K562 (cell line): ENCODE measurements around the gene LEPROT. TPM values are rescaled to one million over a fixed set of nuclear protein-coding genes. Genes with fewer than 3 reads are reported as not detected.

ENCODE experiments used
- AFF1 ChIP-seq, 2 experiments: fragments of 450-650 bp; IDR thresholded peaks; 2 replicates each; pipeline ENCODE4 v1.6.1; 2018; ENCODE audit warnings: mild to moderate bottlenecking in 2 of 2, low read depth in 1 of 2; ENCODE audit not compliant: partially characterized antibody in 2 of 2
- ARHGAP35 ChIP-seq: fragments of 450-650 bp; IDR thresholded peaks from 2 replicates; pipeline ENCODE4 v1.6.1; 2018; ENCODE audit not compliant: partially characterized antibody
- BHLHE40 ChIP-seq: IDR thresholded peaks from 2 replicates; pipeline ENCODE4 v1.6.1; 2011; ENCODE audit warnings: low read length, improper control_type of control experiment
- CCAR2 ChIP-seq: fragments of 200-400 bp; formaldehyde crosslinking; IDR thresholded peaks from 2 replicates; pipeline ENCODE4 v1.6.1; 2017; ENCODE audit warnings: mild to moderate bottlenecking, low read depth, low read length
- CLOCK ChIP-seq: fragments of 250-450 bp; sonication (Bioruptor Pico); IDR thresholded peaks from 2 replicates; pipeline ENCODE4 v1.4.0; 2020; ENCODE audit warnings: mild to moderate bottlenecking, moderate library complexity, borderline replicate concordance
- DDX20 ChIP-seq: fragments of 450-650 bp; IDR thresholded peaks from 2 replicates; pipeline ENCODE4 v1.6.1; 2016; ENCODE audit warnings: missing genetic modification characterization, low read depth, mild to moderate bottlenecking, missing compliant biosample characterization, moderate library complexity
- GMEB1 ChIP-seq: fragments of 250-450 bp; sonication (Bioruptor Pico); IDR thresholded peaks from 2 replicates; pipeline ENCODE4 v1.4.0; 2020; ENCODE audit warnings: mild to moderate bottlenecking
- HLTF ChIP-seq: fragments of 450-650 bp; IDR thresholded peaks from 2 replicates; pipeline ENCODE4 v1.6.1; 2016
- HMG20A ChIP-seq: fragments of 450-650 bp; formaldehyde crosslinking; conservative IDR thresholded peaks from 2 replicates; pipeline ENCODE4 v1.4.0; 2020; ENCODE audit warnings: mild to moderate bottlenecking, mixed read lengths
- MAZ ChIP-seq, 2 experiments: fragments of 450-650 bp in 1 of 2; sonication (generic) in 1 of 2; formaldehyde crosslinking; IDR thresholded peaks in 1 of 2; conservative IDR thresholded peaks in 1 of 2; 2 replicates each; pipeline versions ENCODE4 v1.4.0 to v1.5.0; 2020; ENCODE audit warnings: mild to moderate bottlenecking in 1 of 2, missing genetic modification reagents in 1 of 2
- NFIX ChIP-seq: fragments of 250-450 bp; sonication (Bioruptor Pico); IDR thresholded peaks from 2 replicates; pipeline ENCODE4 v1.4.0; 2020; ENCODE audit warnings: low read depth, mild to moderate bottlenecking, moderate library complexity
- PHTF2 ChIP-seq: fragments of 250-450 bp; sonication (Bioruptor Pico); IDR thresholded peaks from 2 replicates; pipeline ENCODE4 v1.5.0; 2021; ENCODE audit warnings: mild to moderate bottlenecking
- PTBP1 ChIP-seq: fragments of 200-400 bp; formaldehyde crosslinking; IDR thresholded peaks from 2 replicates; pipeline ENCODE4 v1.6.1; 2017; ENCODE audit warnings: low read depth, low read length
- SMARCB1 ChIP-seq: IDR thresholded peaks from 2 replicates; pipeline ENCODE4 v1.6.1; 2011; ENCODE audit warnings: improper control_type of control experiment, low read depth; ENCODE audit not compliant: insufficient read length
- SNAPC5 ChIP-seq: fragments of 250-450 bp; sonication (Bioruptor Pico); IDR thresholded peaks from 2 replicates; pipeline ENCODE4 v1.8.0; 2021; ENCODE audit warnings: moderate library complexity, mild to moderate bottlenecking, inconsistent platforms
- TCF7 ChIP-seq: sonication (generic); IDR thresholded peaks from 2 replicates; pipeline ENCODE4 v1.6.1; 2016; ENCODE audit warnings: antibody characterized with exemption, borderline replicate concordance
- TFAM ChIP-seq: fragments of 250-450 bp; sonication (Bioruptor Pico); conservative IDR thresholded peaks from 2 replicates; pipeline ENCODE4 v1.5.0; 2021; ENCODE audit warnings: mild to moderate bottlenecking, moderate library complexity
- YBX1 ChIP-seq: fragments of 450-650 bp; IDR thresholded peaks from 2 replicates; pipeline ENCODE4 v1.7.1; 2016; ENCODE audit warnings: mild to moderate bottlenecking
- YY1 ChIP-seq, 3 experiments: IDR thresholded peaks; 2 replicates each; pipeline ENCODE4 v1.6.1; 2011; ENCODE audit warnings: low read length in 2 of 3, mild to moderate bottlenecking in 2 of 3, moderate library complexity in 2 of 3, borderline replicate concordance in 1 of 3, control low read depth in 1 of 3, low read depth in 1 of 3; ENCODE audit not compliant: insufficient read depth in 3 of 3, insufficient replicate concordance in 2 of 3, control insufficient read depth in 1 of 3, insufficient read length in 1 of 3; ENCODE audit errors: extremely low read depth in 1 of 3
- polyA plus RNA-seq, 8 experiments: library from polyadenylated mRNA; depleted of rRNA in 4 of 8; stranded (reverse) in 5 of 8; unstranded in 3 of 8; fragments of >200 nt; fragmentation: Nextera tagmentation in 2 of 8; fragmentation: Illumina TruSeq in 1 of 8; extraction: Ambion mirVana in 2 of 8; extraction: Trizol in 1 of 8; gene quantifications; 2 replicates each; pipeline versions ENCODE4 v1.2.1 to v1.2.3, GENCODE V29; 2011 to 2014; ENCODE audit warnings: inconsistent platforms in 1 of 8, missing spikeins in 1 of 8
- total RNA-seq, 7 experiments: library from RNA; depleted of rRNA in 6 of 7; stranded (reverse); fragments of >200 nt in 6 of 7; fragmentation: Illumina TruSeq in 2 of 7; extraction: Trizol in 2 of 7; gene quantifications; 2 replicates each; pipeline versions ENCODE4 v1.2.1 to v1.2.3, GENCODE V29; 2011 to 2021; ENCODE audit warnings: low replicate concordance in 1 of 7

LEPROT gene
- total and polyA plus RNA-seq, 9 of the 15 experiments (the other 6 are each of a cell fraction or from before 2014, with no cell fraction given) = 28.1 to 97.5 (median 45.8) TPM

GRCh38 chr1:65412256-65412983 is 8.0 kb upstream of the LEPROT start (continued):
- TF ChIP-seq GMEB1 = 0 out of 2 replicates have a peak, but pooled peaks have one; percentile 29
- TF ChIP-seq PTBP1 = no peak
- no peak for TF ChIP-seq SNAPC5
- TF ChIP-seq HMG20A (CRISPR knock-in tag) = no peak
- peak; percentile 53; the same call in 1 of the 2 replicates for TF ChIP-seq BHLHE40
- TF ChIP-seq DDX20 (tag) = peak; percentile 41; the same call in 1 of the 2 replicates
- TF ChIP-seq ARHGAP35 = no peak
- no peak for TF ChIP-seq TFAM (CRISPR knock-in tag)
- TF ChIP-seq CLOCK (CRISPR knock-in tag) = no peak
- no peak for TF ChIP-seq YY1 (IDR thresholded peaks at IDR 0.05; ENCODE audit: borderline replicate concordance in 1 of 3, control insufficient read depth in 1 of 3, extremely low read depth in 1 of 3, insufficient read depth in 3 of 3, insufficient read length in 1 of 3, insufficient replicate concordance in 2 of 3, low read depth in 1 of 3, low read length in 2 of 3)
- peak; percentile 37 to 89 for TF ChIP-seq AFF1 (IDR thresholded peaks at IDR 0.05; ENCODE audit: low read depth in 1 of 2, partially characterized antibody in 2 of 2)
- peak; percentile 69; the same call in 1 of the 2 replicates for TF ChIP-seq HLTF
- TF ChIP-seq SMARCB1 = no peak
- TF ChIP-seq PHTF2 (CRISPR knock-in tag) = no peak
- no peak for TF ChIP-seq CCAR2
- TF ChIP-seq MAZ (CRISPR knock-in tag; conservative IDR thresholded peaks at IDR 0.05 in 1 of 2, IDR thresholded peaks at IDR 0.05 in 1 of 2) = peak; percentile 69 to 84
- TF ChIP-seq NFIX = no peak
- peak; percentile 68; the same call in 1 of the 2 replicates for TF ChIP-seq TCF7
- TF ChIP-seq YBX1 = no peak
